OCI-M1 (cell line): ENCODE results near the gene HOXC6.

ENCODE experiments used
- DNase-seq: peaks from one replicate; lab custom pipeline; 2025; lab: John Stamatoyannopoulos, UW

HOXC6 gene

GRCh38 chr12:54015018-54015931 is 13.0 kb upstream of the HOXC6 start:
- no peak for DNase-seq

- no peak for DNase-seq
Observed at GRCh38 chr12:54016051-54016450, 12.2 kb upstream of the HOXC6 start.

GRCh38 chr12:54016478-54016964 is 11.7 kb upstream of the HOXC6 start:
- DNase-seq: no peak

GRCh38 chr12:54017027-54017788 is 11.0 kb upstream of the HOXC6 start:
- DNase-seq: no peak

GRCh38 chr12:54017878-54018467 is 10.3 kb upstream of the HOXC6 start:
- peak; percentile 79 for DNase-seq

DNA sequence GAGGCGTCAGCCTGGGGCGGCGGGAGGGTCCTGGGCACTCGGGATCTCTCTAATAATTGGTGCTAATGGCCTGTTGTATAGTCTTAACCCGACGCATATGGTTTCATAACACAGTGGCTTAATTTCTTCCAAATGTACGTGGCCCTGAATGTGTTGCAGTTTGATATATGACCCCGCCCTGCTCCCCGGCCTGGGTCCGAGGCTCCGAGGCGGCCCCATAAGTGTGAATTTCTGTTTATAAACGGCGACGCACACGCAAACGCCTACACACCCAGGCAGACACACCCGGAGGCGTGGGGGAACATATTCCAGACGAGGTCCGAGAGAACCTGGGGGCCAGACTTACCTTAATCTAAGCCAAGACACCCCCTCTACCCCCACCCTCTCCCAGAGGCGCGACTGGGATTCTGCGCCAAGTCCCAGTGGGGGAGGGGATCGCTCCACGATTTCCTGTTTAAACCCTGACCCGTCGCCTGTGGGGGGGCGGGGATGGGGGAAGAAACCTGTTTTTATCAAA is 9.7 kb upstream of the HOXC6 start:
- no peak for DNase-seq

GRCh38 chr12:54019091-54019811 is 9.0 kb upstream of the HOXC6 start:
- DNase-seq: no peak

- no peak for DNase-seq
Observed at GRCh38 chr12:54019924-54020590, 8.2 kb upstream of the HOXC6 start.

DNA sequence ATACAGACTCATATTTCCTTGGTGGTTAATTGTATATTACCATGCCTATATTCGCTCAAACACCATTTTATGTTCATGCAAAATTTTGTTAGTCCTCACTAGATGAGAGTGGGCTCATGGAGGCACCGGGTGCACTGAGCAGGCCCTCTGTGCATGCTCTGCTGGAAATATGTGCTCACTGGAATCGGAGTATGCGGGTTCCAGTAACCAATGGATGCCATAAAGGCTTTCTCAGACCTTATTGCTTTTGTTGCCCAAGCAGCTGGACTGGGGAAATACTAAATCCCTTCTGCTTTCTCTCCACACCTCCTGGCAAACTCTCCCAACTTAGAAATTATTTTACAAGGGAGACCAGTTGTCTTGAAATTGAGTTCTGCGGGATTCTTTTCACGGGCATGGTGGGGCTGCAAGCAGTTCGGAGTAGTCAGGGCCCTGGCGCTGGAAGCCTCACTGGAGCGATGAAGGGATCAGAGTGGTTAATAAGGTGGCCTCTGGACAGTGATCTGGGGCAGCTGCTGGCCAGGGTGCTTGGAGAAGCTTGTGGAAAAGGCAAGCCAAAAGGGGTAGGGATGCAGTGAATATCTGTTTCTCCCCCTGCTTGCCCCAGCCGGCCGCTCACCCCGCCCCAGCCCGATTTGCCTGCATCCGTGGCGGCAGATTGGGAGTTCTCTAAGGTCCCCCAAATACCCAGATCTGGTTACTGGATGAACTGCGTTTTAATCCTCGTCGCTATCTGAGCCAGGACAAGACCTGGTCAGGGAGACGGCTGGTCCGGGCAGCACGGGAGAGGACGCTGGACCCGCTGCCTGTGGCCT is 7.4 kb upstream of the HOXC6 start:
- DNase-seq: no peak

DNA sequence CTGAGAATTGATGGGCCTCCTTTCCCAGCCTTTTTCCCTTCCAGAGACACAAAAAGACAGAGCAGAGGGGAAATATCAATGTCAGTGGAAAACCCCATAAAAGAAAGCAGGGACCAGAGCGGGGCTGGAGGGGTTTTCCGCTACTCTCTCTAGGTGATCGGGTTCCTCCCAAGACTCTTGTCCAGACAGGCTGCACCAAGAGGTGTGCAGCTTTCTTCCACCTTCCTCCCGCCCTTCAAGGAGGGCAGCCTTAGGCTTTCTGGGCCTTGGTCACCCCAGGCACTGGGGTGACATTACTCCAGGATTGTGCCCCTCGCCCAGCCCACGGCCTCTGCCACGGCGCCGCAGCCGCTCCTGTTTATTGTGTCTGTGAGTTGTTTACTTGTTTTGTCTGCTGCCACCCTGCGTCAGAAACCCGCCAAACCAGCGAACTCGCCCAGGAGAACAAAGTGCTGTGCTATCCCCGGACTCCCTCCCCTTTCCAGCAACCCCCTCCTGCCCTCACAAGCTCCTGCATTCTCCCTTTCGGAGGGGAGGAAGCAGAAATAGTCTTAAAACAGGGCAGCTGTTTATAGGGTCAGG is 6.7 kb upstream of the HOXC6 start:
- DNase-seq: no peak

DNA sequence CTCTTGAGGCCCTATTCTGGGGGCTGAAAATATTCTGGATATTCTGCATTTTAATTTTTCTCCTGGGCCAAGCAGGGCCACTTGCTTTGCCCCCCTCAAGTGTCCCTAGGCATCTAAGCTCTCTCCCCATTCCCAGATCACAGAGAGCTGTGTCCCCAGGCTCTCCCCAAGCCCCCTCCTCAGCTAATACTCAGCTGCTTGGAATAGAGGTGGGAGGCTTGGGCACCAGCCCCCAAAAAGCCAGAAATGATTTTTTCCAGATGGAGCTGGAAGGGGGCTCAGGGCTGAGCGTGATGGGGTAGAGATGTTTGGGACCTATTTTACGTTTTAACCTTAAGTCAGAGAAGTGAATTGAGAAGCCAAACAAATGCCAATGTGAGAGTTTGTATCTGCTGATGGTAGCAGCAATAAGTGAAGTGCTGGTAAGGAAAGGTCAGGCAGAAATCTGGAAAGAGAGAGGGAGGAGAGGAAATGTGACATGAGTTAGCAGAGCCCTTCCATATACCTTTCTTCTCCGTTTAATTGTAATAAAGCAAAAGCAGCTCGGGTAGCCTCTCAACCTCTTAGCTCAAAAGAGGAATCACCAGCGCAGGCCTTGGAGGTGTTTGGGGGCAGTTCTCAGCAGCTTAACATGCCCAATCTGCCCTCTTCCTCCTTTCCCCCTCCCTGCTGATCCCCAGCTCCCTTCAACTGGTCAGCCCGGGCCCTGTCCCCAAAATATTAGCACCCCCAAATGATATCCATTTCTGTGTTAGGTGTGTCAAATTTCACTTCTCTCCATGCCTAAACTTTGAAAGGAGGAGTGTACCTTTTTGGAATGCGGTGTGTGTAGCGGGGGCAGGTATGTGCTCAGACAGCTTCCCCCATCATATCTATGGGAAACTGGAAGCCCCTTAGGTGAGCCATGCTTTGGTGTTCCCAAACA is 5.0 kb upstream of the HOXC6 start:
- no peak for DNase-seq

GRCh38 chr12:54024127-54024526 is 4.1 kb upstream of the HOXC6 start:
- DNase-seq: no peak

DNA sequence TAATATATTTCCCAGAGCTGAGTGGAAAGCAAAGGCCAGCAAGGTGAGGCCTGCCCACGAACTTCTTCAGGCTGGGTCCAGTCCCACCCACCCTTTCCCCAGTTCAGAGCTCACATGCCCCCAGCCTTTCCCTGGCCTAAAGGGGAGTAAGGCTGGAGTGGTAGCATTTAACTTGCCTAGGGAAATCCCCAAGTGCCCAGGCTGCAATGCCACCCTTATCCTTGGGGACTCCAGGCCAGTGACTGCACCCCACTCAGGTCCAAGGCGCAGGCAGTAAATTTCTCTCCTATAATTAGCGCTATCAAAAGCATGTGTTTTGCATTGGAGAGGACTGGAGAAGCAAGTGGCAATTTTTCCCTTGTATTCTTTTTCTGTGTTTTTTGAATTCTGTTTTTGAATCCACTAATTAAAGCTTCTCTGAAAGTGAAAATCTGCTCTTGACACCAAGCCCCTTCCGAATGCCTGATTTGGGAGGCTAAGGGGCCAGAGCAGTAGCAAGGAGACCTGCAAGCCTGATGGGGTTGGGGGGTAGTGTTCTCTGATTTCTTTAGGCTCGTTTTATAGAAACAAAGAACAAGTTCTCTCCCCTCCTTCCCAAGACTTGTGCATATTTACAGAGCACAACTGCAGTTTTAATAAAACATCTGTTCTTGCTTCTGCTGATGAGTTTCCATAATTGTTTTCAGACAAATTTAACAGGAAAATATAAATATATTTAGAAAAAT is 3.5 kb upstream of the HOXC6 start:
- no peak for DNase-seq

DNA sequence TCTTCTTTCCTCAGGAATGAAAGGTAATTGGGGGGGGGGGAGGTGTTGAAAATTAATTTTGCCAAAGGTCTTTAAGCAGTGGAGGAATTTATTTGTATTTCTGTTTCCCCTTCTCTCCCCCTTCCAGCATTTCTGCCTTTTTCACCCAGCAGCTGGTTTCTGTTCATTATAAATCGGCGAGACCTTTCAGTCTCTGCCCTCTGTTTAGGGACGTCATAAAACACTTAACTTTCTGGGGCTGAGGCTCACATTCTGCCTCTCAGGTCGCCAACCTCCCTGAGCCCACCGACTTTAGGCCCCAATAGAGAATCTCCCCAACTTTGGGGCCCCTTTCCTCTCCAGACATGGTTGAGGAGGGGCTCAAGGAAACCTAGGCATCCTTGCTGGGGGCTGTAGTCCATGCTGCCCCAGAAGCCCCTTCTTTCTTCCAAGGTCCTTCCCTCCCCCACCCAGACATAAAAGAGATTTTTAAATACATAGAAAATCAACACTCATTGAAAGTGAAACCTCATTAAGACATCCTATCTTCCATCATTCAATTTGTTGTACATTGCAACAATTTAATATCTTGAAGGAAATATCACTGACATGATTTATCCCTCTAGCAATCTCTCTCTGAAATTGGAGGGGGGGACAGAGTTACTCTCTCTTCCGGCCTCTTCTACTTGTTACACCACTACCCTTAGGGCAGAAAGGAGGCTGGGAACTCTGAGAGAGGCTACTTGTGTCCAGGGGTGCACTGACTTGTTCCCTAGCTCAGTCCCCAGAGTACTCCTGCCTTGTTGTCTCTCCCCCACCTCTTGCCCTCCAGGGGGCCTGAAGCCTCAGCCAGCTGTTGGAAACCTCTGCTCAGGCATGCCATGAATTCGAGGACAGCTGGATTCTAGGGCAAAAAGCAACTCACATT is 2.5 kb upstream of the HOXC6 start:
- no peak for DNase-seq

- DNase-seq: no peak
Observed at GRCh38 chr12:54026640-54027441, 1.4 kb upstream of the HOXC6 start.

GRCh38 chr12:54027442-54027786 is 826 bp upstream of the HOXC6 start:
- no peak for DNase-seq
